GM12801 (cell line): ENCODE measurements around the gene NR3C2.

Experiments used
- CTCF ChIP-seq: IDR thresholded peaks from one replicate; pipeline ENCODE4 v1.5.1; 2011; ENCODE audit warnings: control low read depth; ENCODE audit not compliant: insufficient read length; ENCODE audit errors: extremely low read depth

Gene NR3C2

GRCh38 chr4:148044089-148044911 lies 397.9 kb downstream of the NR3C2 start:
- no peak for TF ChIP-seq CTCF

- no peak for TF ChIP-seq CTCF
Measured at GRCh38 chr4:148041606-148042329, 400.4 kb downstream of the NR3C2 start.

- no peak for TF ChIP-seq CTCF
Measured at GRCh38 chr4:148034813-148035212, 407.4 kb downstream of the NR3C2 start.

DNA sequence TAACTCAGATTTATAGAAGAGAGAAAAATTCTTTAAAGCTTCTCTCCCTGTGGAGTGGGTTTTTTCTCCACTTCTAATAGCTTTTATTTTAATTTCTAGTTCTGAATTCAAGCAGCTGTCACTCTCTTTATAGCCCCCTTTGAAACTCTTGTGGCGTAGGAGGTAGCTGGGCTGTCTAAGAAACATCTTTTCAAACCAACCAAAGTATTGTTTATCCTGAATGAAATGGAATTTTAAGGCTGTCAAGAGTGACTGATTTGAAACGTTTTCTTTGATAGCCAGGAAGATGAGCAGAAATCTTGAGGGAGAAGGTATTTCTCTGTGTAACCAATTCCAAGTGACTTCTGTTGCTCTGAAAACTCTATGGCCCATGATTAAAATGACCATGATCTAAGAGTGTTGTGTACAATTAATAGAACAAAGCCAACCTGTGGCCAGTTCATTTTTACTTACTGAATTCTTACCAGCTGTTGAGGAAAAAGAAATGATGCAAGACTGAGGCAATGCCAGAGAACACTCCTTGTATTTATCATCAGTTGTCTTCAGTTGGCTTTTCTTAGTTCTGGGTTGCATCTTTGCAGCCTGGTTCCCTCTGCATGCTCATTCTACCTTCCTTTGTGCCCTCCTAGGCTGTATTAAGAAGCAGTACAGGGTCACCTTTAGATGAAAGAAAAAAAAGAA lies 411.9 kb downstream of the NR3C2 start:
- no peak for TF ChIP-seq CTCF

- TF ChIP-seq CTCF: no peak
Measured at GRCh38 chr4:148029781-148030180, 412.4 kb downstream of the NR3C2 start.
